A549 (cell line): ENCODE data around the gene PTPN9. TPM values are rescaled to one million over a fixed set of nuclear protein-coding genes. Genes with fewer than 3 reads are reported as not detected.
A peak's percentile ranks its signal among the peaks of the same experiment; 100 is the strongest.
"Not testable (repeated sequence)": the region's sequence is repeated elsewhere in the genome, so short reads cannot be mapped to it uniquely, and the experiment has no call there.

Experiments used
- ATAC-seq, 2 experiments: fragments of 200-7000 bp in 1 of 2; fragments of >200 bp in 1 of 2; cut with Nextera tagmentation in 1 of 2; cut with Tn5 transposase in 1 of 2; 3 replicates each; pipeline versions ENCODE4 v1.8.0 to v1.9.1; 2018 to 2020; ENCODE audit warnings: mild to moderate bottlenecking in 1 of 2, moderate library complexity in 1 of 2
- CTCF ChIA-PET: fragments of 300-600 bp; sonication (Branson Sonifier 250); formaldehyde crosslinking; extraction: SDS; loops from one replicate; lab custom pipeline; 2021; ENCODE audit warnings: antibody characterized with exemption, inconsistent platforms; lab: Yijun Ruan, JAX
- POLR2A ChIA-PET: fragments of 350-600 bp; formaldehyde crosslinking; extraction: SDS; loops from one replicate; lab custom pipeline; 2021; ENCODE audit warnings: antibody characterized with exemption, inconsistent platforms; lab: Yijun Ruan, JAX
- DNase-seq, 2 experiments: peaks; one replicate each; pipeline versions ENCODE4 v3.0.0 to v3.0.0-alpha.2; 2011 to 2016; ENCODE audit warnings: low read depth in 1 of 2, low spot score in 1 of 2
- FAIRE-seq: peaks from 2 replicates; lab custom pipeline; 2011; peaks lifted over from hg19 to GRCh38; lab: Jason Lieb, UNC
- H3K27ac ChIP-seq, 2 experiments: fragments of >200 bp; sonication (Bioruptor Twin); formaldehyde crosslinking; 3 replicates each; pipeline ENCODE4 v1.5.1; 2016 to 2017
- H3K4me1 ChIP-seq: fragments of >200 bp; sonication (Bioruptor Twin); formaldehyde crosslinking; 3 replicates; pipeline ENCODE4 v1.6.1; 2016
- H3K4me2 ChIP-seq: fragments of >200 bp; sonication (Bioruptor Twin); formaldehyde crosslinking; 3 replicates; pipeline ENCODE4 v1.6.1; 2016
- H3K4me3 ChIP-seq: fragments of >200 bp; sonication (Bioruptor Twin); formaldehyde crosslinking; 3 replicates; pipeline ENCODE4 v1.5.1; 2016
- H3K9me3 ChIP-seq: fragments of >200 bp; sonication (Bioruptor Twin); formaldehyde crosslinking; 3 replicates; pipeline ENCODE4 v1.6.1; 2016
- CBX2 ChIP-seq: fragments of 200-600 bp; sonication (generic); IDR thresholded peaks from 2 replicates; pipeline ENCODE4 v1.6.1; 2016; ENCODE audit warnings: low read depth, mild to moderate bottlenecking, borderline replicate concordance
- CBX8 ChIP-seq: fragments of 200-600 bp; sonication (generic); IDR thresholded peaks from 2 replicates; pipeline ENCODE4 v1.6.1; 2016
- CHD2 ChIP-seq: fragments of 150-350 bp; IDR thresholded peaks from 2 replicates; pipeline ENCODE4 v1.6.1; 2014; ENCODE audit warnings: low read length; ENCODE audit not compliant: partially characterized antibody
- CHD4 ChIP-seq: fragments of 200-600 bp; sonication (generic); IDR thresholded peaks from 2 replicates; pipeline ENCODE4 v1.6.1; 2016; ENCODE audit warnings: antibody characterized with exemption, mild to moderate bottlenecking, borderline replicate concordance
- ESRRA ChIP-seq: fragments of 150-350 bp; IDR thresholded peaks from 2 replicates; pipeline ENCODE4 v1.6.1; 2014; ENCODE audit warnings: mild to moderate bottlenecking, low read length, borderline replicate concordance
- HEYL ChIP-seq: fragments of 250-450 bp; sonication (Bioruptor Pico); IDR thresholded peaks from 2 replicates; pipeline ENCODE4 v1.8.0; 2021; ENCODE audit warnings: mild to moderate bottlenecking, moderate library complexity
- HMGXB4 ChIP-seq: fragments of 250-450 bp; sonication (Bioruptor Pico); IDR thresholded peaks from 2 replicates; pipeline ENCODE4 v1.5.0; 2021; ENCODE audit warnings: mild to moderate bottlenecking, moderate library complexity, borderline replicate concordance
- JUN ChIP-seq, 2 experiments: fragments of >200 bp; sonication (Bioruptor Twin); formaldehyde crosslinking; IDR thresholded peaks; 2 replicates in 1 of 2; 3 replicates in 1 of 2; pipeline ENCODE4 v1.6.1; 2016 to 2017
- KDM1A ChIP-seq: fragments of 200-600 bp; sonication (generic); IDR thresholded peaks from 2 replicates; pipeline ENCODE4 v1.6.1; 2016; ENCODE audit warnings: low read depth, mild to moderate bottlenecking
- KDM5A ChIP-seq: fragments of 200-600 bp; sonication (generic); IDR thresholded peaks from 2 replicates; pipeline ENCODE4 v1.6.1; 2016; ENCODE audit warnings: antibody characterized with exemption, mild to moderate bottlenecking
- MYC ChIP-seq: IDR thresholded peaks from 2 replicates; pipeline ENCODE4 v1.6.1; 2012; ENCODE audit warnings: mild to moderate bottlenecking, inconsistent platforms, low read length, improper control_type of control experiment, borderline replicate concordance
- PHF8 ChIP-seq: fragments of 200-600 bp; sonication (generic); IDR thresholded peaks from 2 replicates; pipeline ENCODE4 v1.6.1; 2016; ENCODE audit warnings: low read depth, mild to moderate bottlenecking, antibody characterized with exemption, moderate library complexity, borderline replicate concordance
- POLR2A ChIP-seq: IDR thresholded peaks from 2 replicates; pipeline ENCODE4 v1.6.1; 2012; ENCODE audit warnings: mild to moderate bottlenecking, low read length
- RAD21 ChIP-seq, 2 experiments: fragments of >200 bp in 1 of 2; sonication (Bioruptor Twin) in 1 of 2; formaldehyde crosslinking in 1 of 2; IDR thresholded peaks in 1 of 2; conservative IDR thresholded peaks in 1 of 2; 2 replicates in 1 of 2; 3 replicates in 1 of 2; pipeline ENCODE4 v1.6.1; 2012 to 2018; ENCODE audit warnings: inconsistent platforms in 1 of 2
- RCOR1 ChIP-seq: fragments of 150-350 bp; IDR thresholded peaks from 2 replicates; pipeline ENCODE4 v1.6.1; 2014; ENCODE audit warnings: antibody characterized with exemption, low read length, low read depth
- RFX5 ChIP-seq: fragments of 450-650 bp; IDR thresholded peaks from 2 replicates; pipeline ENCODE4 v1.7.1; 2014; ENCODE audit warnings: antibody characterized with exemption, mild to moderate bottlenecking, moderate library complexity
- SMC3 ChIP-seq: fragments of >200 bp; sonication (Bioruptor Twin); formaldehyde crosslinking; IDR thresholded peaks from 3 replicates; pipeline ENCODE4 v1.6.1; 2018; ENCODE audit warnings: inconsistent platforms
- SREBF2 ChIP-seq: fragments of 450-650 bp; IDR thresholded peaks from 2 replicates; pipeline ENCODE4 v1.6.1; 2014; ENCODE audit warnings: mild to moderate bottlenecking, moderate library complexity
- TP53 ChIP-seq: fragments of 250-450 bp; sonication (Bioruptor Pico); IDR thresholded peaks from 2 replicates; pipeline ENCODE4 v1.5.0; 2021; ENCODE audit warnings: mild to moderate bottlenecking, moderate library complexity
- ZFP36 ChIP-seq: fragments of 450-650 bp; IDR thresholded peaks from 2 replicates; pipeline ENCODE4 v1.6.1; 2014; ENCODE audit warnings: borderline replicate concordance; ENCODE audit not compliant: partially characterized antibody
- ZNF302 ChIP-seq: fragments of 250-450 bp; sonication (Bioruptor Pico); IDR thresholded peaks from 2 replicates; pipeline ENCODE4 v1.9.0; 2021; ENCODE audit warnings: inconsistent platforms, mild to moderate bottlenecking, moderate library complexity
- ZSCAN20 ChIP-seq: fragments of 250-450 bp; sonication (Bioruptor Pico); IDR thresholded peaks from 2 replicates; pipeline ENCODE4 v1.8.0; 2022; ENCODE audit warnings: mild to moderate bottlenecking, moderate library complexity
- WGBS: methylation state at CpG from one replicate; pipeline ENCODE4 v1.1.6; 2017; ENCODE audit errors: missing lambda C conversion rate; 5-methylcytosine and 5-hydroxymethylcytosine counted together
- polyA plus RNA-seq, 4 experiments: library from polyadenylated mRNA; depleted of rRNA in 3 of 4; stranded (reverse); fragments of >200 nt; fragmentation: RNase III in 1 of 4; extraction: RNeasy Plus Mini Kit Qiagen cat#74134 plus additional on column Dnase treatment in 1 of 4; gene quantifications; 2 replicates in 3 of 4; 3 replicates in 1 of 4; pipeline ENCODE4 v1.2.3, GENCODE V29; 2011 to 2017
- TF ChIP-seq, protein P1 (sequence below): IDR thresholded peaks from 2 replicates; pipeline ENCODE4 v1.6.1; 2012
- TF ChIP-seq, protein P2 (sequence below): fragments of 200-600 bp; sonication (generic); IDR thresholded peaks from 2 replicates; pipeline ENCODE4 v1.6.1; 2016; ENCODE audit warnings: antibody characterized with exemption, mild to moderate bottlenecking, moderate library complexity

PTPN9 gene
- polyA plus RNA-seq, 2 of the 4 experiments (the other 2 are of a cell fraction): 29.5 to 60.2 TPM

GRCh38 chr15:75449585-75450306 is 129.4 kb downstream of the PTPN9 start:
- no peak for TF ChIP-seq SMC3
- no peak for TF ChIP-seq TP53 (CRISPR knock-in tag)
- no peak for TF ChIP-seq SREBF2
- no peak for TF ChIP-seq RCOR1
- TF ChIP-seq KDM5A: no peak
- no peak for TF ChIP-seq HMGXB4
- TF ChIP-seq CBX2: no peak
- no peak for TF ChIP-seq KDM1A
- no peak for TF ChIP-seq CHD4
- no peak for TF ChIP-seq ZFP36
- no peak for TF ChIP-seq CHD2
- TF ChIP-seq, protein P1, sequence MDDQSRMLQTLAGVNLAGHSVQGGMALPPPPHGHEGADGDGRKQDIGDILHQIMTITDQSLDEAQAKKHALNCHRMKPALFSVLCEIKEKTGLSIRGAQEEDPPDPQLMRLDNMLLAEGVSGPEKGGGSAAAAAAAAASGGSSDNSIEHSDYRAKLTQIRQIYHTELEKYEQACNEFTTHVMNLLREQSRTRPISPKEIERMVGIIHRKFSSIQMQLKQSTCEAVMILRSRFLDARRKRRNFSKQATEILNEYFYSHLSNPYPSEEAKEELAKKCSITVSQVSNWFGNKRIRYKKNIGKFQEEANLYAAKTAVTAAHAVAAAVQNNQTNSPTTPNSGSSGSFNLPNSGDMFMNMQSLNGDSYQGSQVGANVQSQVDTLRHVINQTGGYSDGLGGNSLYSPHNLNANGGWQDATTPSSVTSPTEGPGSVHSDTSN: no peak
- no peak for TF ChIP-seq CBX8
- no peak for TF ChIP-seq POLR2A
- ATAC-seq: no peak
- Histone ChIP-seq H3K27ac (peak overlapping the region; percentile 44 to 64; a peak in 3 of 6 replicates), H3K4me2 (peak overlapping the region; percentile 78), H3K4me1 (peaks cover 10% of the 10 kb centered on the region), H3K9me3 (no peaks in the 10 kb centered on the region), H3K4me3 (peak overlapping the region; percentile 67)
- 45% methylated on average over 14 of the region's 14 CpGs for WGBS
- CTCF ChIA-PET: interaction anchor here (0.7 to 7.0 kb wide), 5 partner anchors 16 to 140 kb away, joined by 3 to 49 read pairs (median 3); partner anchors contain the start of gene MAN2C1
- DNase-seq: no peak
- POLR2A ChIA-PET: interaction anchor here (1.1 to 7.3 kb wide), 4 partner anchors 82 to 198 kb away, joined by 4 to 148 read pairs (median 44); partner anchors contain the start of genes IMP3, MAN2C1, SNUPN and SNX33
- no peak for FAIRE-seq

GRCh38 chr15:75448171-75448570 is 130.9 kb downstream of the PTPN9 start:
- not testable (repeated sequence) for H3K27ac ChIP-seq, H3K4me3 ChIP-seq, H3K4me2 ChIP-seq, H3K9me3 ChIP-seq, DNase-seq, ATAC-seq, FAIRE-seq
- 92% methylated on average over 13 of the region's 13 CpGs for WGBS
- ChIA-PET POLR2A (interaction anchor here (0.7 to 1.5 kb wide), 2 partner anchors 81 to 177 kb away, joined by 3 to 4 read pairs; partner anchors contain the start of gene SNUPN), CTCF (interaction anchor here (0.6 to 1.8 kb wide), 4 partner anchors 26 to 612 kb away, joined by 3 to 8 read pairs (median 3); partner anchors contain the start of genes MAN2C1 and TMEM266)
- peaks cover 26% of the 10 kb centered on the region for H3K4me1 ChIP-seq

GRCh38 chr15:75446151-75446550 is 133.0 kb downstream of the PTPN9 start:
- no peak overlapping the region for H3K4me3 ChIP-seq
- DNase-seq: no peak
- no peak overlapping the region for H3K4me2 ChIP-seq
- POLR2A ChIA-PET: interaction anchor here (1.7 kb wide), 1 partner anchor 78 kb away, joined by 4 read pairs; the partner anchor contains the start of gene MAN2C1
- TF ChIP-seq, protein P2, sequence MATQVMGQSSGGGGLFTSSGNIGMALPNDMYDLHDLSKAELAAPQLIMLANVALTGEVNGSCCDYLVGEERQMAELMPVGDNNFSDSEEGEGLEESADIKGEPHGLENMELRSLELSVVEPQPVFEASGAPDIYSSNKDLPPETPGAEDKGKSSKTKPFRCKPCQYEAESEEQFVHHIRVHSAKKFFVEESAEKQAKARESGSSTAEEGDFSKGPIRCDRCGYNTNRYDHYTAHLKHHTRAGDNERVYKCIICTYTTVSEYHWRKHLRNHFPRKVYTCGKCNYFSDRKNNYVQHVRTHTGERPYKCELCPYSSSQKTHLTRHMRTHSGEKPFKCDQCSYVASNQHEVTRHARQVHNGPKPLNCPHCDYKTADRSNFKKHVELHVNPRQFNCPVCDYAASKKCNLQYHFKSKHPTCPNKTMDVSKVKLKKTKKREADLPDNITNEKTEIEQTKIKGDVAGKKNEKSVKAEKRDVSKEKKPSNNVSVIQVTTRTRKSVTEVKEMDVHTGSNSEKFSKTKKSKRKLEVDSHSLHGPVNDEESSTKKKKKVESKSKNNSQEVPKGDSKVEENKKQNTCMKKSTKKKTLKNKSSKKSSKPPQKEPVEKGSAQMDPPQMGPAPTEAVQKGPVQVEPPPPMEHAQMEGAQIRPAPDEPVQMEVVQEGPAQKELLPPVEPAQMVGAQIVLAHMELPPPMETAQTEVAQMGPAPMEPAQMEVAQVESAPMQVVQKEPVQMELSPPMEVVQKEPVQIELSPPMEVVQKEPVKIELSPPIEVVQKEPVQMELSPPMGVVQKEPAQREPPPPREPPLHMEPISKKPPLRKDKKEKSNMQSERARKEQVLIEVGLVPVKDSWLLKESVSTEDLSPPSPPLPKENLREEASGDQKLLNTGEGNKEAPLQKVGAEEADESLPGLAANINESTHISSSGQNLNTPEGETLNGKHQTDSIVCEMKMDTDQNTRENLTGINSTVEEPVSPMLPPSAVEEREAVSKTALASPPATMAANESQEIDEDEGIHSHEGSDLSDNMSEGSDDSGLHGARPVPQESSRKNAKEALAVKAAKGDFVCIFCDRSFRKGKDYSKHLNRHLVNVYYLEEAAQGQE: no peak
- TF ChIP-seq ZSCAN20 (CRISPR knock-in tag): no peak
- TF ChIP-seq JUN (IDR thresholded peaks at IDR 0.05): no peak
- no peak for TF ChIP-seq HEYL (CRISPR knock-in tag)
- no peak for TF ChIP-seq RAD21 (conservative IDR thresholded peaks at IDR 0.05 in 1 of 2, IDR thresholded peaks at IDR 0.05 in 1 of 2)
- no peak for TF ChIP-seq ESRRA
- TF ChIP-seq TP53 (CRISPR knock-in tag): no peak
- no peak for TF ChIP-seq PHF8
- TF ChIP-seq RFX5: no peak
- TF ChIP-seq ZNF302: no peak
- TF ChIP-seq SMC3: no peak
- no peak for TF ChIP-seq MYC
- TF ChIP-seq SREBF2: no peak
- TF ChIP-seq, all 56 proteins: peak for 0
- Histone ChIP-seq H3K4me1 (peaks cover 26% of the 10 kb centered on the region), H3K27ac (no peak overlapping the region), H3K9me3 (no peaks in the 10 kb centered on the region)
- FAIRE-seq (no peak), ATAC-seq (no peak)
- CTCF ChIA-PET: interaction anchor here (0.6 to 1.3 kb wide), 8 partner anchors 12 to 240 kb away, joined by 3 to 6 read pairs (median 3); partner anchors contain the start of gene PTPN9
- 86% methylated on average over 3 of the region's 3 CpGs for WGBS

- H3K27ac ChIP-seq, DNase-seq, FAIRE-seq, H3K4me3 ChIP-seq, POLR2A ChIA-PET, H3K9me3 ChIP-seq, H3K4me2 ChIP-seq, ATAC-seq: not testable (repeated sequence)
- H3K4me1 ChIP-seq: peaks cover 26% of the 10 kb centered on the region
- 85% methylated on average over 10 of the region's 10 CpGs for WGBS
- CTCF ChIA-PET: interaction anchor here (0.6 to 1.3 kb wide), 5 partner anchors 11 to 240 kb away, joined by 3 to 6 read pairs (median 3); partner anchors contain the start of gene PTPN9
Measured at GRCh38 chr15:75445324-75445723, 133.8 kb downstream of the PTPN9 start.
